LHCN-M2 (cell line): ENCODE measurements around the gene SERGEF. TPM values are rescaled to one million over a fixed set of nuclear protein-coding genes. Genes with fewer than 3 reads are reported as not detected.

ENCODE experiments used
- DNase-seq: peaks from one replicate; pipeline ENCODE4 v3.0.0-alpha.2; 2012; ENCODE audit warnings: low read depth
- total RNA-seq: library from RNA; depleted of rRNA; stranded (reverse); fragments of >200 nt; gene quantifications from 2 replicates; pipeline ENCODE4 v1.2.3, GENCODE V29; 2014

SERGEF gene
- total RNA-seq, 1 experiment from 2014 or later, result 11.4 TPM

DNA sequence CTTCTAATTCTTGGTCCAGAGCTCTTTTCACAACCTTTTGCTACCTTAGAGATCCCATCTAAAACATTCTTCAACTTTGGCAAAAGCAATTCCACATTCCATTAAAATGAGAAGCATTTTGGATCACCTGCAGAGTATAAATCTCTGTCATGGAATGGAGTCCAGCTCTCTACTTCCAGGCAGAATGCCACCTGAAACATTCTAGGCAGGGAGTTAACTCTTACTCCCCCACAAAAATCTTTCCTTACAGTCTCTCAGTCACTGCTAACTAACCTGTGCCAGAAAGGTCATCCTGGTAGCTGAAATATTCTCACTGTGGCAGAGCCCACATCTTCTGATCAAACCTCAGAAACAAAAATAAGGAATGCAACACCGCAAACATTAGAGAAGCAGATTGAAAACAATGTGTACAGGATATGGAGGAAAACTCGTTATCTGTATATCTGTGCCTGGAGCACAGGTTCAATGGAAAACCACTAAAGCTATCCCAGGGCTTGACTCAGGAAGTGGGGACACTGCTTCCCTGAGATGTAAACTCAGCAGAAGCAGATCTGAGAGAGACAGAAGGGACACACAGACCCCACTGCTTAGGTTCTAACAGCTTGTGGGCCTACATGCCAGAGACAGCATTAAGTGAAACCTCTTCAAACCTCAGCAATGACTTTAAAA lies 199.3 kb downstream of the SERGEF start:
- DNase-seq, result no peak

DNA sequence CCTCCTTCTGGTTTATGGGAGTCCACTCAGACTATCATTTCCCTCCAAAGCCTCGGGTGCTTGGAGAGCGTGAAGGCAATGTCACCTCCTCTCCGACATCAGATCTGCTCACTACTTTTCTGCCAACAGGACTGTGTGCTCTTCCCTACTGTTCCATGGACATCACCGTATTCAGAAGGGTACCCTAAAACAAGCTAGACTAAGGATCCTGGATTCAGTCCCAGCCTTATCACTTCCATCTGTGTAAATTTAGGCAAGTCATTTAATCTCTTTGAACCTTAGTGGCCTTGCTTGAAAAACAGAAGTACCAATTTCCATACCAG lies 200.0 kb downstream of the SERGEF start:
- no peak for DNase-seq

DNA sequence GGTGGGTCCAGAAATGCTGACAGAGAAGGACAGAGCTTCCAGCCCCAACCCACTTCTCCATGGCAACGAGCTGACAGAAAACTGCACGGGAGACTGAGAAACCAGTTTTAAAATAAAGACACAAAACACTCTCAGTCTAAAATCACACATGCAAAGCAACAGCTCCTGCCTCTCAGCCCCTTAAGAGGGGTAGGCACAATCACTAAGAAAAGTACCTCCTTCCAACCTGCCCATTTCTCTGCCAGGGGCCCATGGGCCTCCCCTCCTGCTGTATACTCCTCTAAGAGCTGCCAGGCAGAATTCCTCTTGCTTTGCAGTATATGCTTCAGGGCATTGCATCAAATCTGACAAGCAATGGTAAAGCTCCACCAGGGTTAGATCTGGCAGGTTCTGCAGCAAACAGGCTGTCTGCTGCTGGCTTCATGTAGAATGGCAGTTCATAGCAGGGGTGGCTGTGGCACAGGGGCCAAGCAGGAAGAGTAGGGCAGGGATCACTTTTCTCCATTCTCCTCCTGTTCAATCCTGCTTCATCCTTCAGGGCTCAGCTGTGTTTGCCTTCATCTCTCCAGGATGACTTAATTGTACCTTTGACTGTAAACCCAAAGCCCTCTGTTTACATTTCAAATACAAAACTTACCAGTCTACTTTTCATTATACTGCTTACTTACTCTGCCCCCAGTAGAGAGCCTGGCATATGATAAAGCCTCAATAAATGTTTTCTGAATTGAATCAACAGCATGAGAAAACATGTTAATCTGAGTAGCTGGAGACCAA lies 200.6 kb downstream of the SERGEF start:
- no peak for DNase-seq

DNA sequence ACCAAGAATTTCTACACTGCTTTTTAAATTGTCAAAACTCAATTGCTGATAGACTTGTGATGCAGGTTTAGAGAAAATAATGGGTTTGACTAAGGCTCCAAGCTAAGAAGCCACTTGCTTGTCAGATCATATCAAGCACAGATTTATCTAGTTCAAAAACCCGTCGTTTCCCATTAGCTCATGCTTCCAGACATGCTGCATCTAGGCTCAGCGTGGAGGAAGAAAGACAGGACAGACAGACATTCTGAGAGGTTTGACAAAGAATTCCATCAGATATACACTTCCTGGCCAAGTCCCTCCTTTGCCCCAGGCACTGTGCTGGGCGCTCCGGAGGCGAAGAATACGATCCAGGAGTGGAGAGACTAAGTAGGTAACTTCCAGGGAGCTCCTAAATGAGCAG lies 201.5 kb downstream of the SERGEF start:
- DNase-seq, result no peak

DNA sequence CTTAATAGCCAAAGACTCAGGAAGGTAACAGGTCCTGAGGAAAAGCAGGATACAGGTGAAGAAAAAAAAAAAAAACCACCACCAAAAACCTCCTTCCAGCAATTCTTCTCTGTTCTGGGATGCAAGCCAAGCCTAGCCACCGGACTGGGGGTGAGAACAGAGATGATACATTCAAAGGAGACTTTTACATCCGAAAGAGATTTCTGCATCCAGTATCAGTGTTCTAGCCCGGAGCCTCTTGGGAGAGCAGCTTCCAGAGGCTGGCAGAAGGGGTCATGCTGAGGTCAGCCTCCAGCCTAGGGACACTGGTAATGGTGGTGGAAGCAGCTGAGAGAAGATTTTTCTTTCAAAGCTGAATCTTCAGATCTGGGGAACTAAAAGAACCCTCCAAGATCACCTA lies 202.1 kb downstream of the SERGEF start:
- peak; percentile 85 for DNase-seq

DNA sequence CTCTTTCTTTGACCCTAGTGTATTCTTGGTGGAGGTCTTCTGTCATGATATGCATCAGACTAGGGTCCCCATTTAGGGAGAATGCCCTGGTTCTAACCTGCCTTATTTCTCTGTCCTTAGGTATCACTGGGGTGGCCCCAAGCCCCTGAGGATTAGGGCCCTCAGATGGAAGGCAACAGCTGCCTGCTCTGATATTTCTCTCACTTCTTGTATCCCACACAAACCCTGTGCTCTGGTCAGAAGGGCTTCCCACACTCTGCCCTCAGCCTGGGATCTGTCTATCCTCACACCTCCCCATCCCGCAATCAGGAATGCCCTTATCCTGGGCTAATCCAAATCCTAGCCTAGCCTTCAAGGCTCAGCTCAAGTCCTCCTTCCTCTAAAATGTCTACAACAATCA lies 202.8 kb downstream of the SERGEF start:
- DNase-seq, result peak; percentile 19

DNA sequence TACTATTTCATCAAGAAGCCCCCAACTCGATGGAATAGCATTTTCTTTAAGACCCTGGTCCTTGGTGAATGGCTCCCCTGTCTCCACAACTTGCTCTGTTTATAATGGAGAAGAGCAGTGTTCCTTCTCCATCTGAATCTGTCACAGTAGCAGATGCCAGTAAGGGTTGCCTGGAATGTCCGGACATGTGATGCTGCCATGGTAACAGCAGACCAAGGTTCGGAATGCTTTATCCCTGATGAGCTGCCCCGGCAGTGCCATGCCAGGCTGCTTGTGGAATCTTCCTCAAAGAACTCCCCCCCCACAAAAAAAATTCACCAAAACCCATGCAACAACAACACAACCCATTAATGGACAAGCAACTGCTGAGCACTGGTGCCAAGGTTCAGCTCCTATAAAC lies 205.8 kb downstream of the SERGEF start:
- DNase-seq, result peak; percentile 55

DNA sequence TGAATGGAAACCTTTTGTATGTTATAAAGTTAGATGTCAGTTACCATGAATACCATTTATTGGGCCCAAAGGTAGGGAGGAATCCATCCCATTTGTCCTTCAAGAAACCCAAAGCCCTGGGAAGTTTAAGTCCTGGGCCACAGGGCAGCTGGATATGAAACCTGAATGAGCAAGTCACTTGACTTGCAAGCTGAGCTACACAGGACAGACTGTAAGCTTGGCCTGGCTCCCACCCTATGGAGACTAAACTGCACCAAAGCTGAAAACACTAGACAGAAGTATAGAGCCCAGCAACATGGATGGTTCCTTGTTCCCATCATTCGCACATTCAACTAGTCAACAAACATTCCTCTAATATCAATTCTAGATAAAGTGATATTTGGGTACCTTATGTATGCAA lies 207.0 kb downstream of the SERGEF start:
- no peak for DNase-seq

DNA sequence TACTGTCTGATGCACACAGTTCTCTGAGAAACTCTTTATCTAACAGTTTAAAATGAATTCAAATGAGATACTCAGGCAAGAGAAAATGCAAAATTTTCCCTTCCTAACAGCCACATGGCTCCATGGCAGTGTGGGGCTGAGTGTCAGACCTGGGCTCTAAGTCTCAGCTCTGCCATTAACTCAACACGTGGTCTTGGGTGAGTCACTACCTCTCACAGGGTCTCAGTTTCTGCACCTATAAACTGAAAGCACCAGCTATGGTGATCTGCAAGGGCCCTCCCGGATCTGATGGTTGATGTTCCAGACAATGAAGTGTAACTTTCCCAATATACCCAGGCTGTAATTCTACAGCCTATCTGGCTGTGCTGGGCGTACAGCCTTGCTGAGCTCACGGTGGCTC lies 207.8 kb downstream of the SERGEF start:
- DNase-seq, result no peak

DNA sequence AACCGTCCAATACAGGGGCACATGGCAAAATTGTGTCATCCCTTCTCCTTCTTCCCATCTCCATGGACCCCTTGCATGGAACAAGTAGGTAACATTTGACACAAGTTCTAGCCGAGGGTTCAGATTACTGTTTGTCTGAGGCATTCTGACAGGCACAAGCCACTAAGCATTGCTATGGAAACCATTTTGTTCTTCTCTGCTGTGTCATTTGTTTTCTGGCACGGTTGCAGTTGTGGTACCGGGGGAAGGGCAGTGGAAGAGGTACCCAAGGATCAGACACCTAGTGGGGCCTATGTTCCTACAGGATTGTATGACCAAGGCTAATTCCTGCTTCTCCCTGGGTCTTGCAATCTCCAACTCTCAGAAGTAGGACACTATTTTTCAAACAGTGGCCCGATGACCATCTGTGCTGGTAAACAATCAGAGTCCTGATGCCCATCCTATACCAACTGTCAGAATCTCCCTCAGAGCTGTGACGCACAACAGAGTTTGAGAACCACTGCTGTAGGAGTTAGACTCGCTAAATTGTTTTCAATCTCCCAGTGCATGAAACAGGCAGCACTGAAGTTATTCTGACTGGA lies 209.0 kb downstream of the SERGEF start:
- DNase-seq, result peak; percentile 23

DNA sequence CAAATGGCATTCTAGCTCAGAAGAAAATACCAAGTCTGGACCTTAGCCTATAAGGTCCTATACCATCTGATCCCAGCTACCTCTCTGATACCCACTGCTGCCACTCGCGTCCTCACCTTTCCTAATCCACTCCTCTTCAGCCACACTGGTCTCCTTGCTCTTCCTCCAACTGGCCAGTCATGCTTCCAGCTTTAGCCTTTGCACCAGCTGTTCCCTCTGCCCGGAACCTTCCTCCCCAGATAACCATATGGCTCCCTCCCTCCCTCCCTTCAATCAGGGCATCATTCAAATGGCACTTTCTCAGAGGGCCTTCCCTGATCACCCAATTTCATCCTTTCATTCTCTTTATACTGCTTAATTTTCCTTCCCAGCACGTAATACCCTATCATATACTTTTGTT lies 210.4 kb downstream of the SERGEF start:
- DNase-seq, result no peak

DNA sequence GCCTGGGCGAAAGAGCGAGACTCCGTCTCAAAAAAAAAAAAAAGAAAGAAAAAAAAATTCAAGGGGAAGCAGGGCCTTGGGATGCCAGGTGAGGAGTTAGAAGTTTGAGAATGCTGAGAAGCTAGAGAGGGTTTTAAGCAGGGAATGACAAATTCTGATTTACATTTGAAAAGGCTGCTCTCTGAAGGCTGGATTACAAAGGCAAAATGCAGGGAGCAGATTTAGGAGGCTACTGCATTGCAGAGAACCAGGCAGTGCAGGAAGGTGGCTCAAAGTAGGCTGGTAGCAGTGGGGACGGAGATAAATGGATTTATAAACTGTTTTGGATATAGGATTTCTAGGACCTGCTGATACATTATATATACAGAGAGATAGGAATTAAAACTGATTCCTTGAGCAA lies 211.7 kb downstream of the SERGEF start:
- no peak for DNase-seq

DNA sequence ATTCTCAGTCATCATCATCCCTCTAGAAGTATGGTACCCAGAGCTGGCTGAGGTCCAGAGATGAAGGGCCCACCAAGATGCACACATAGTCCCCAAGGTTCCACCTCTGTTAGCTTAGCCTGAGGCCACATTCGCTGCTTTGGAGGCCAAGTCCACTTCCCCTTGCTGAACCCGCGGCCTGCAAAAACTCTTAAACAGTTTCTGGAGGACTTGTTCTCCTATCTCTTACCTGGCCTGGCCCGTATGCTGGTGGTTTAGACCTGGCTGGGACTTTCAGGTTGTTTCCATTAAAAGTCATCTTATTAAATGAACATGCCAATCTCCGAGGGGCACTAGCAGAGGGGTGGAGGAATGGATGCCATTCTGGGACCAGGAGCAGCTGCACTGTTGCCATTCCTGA lies 213.7 kb downstream of the SERGEF start:
- no peak for DNase-seq

DNA sequence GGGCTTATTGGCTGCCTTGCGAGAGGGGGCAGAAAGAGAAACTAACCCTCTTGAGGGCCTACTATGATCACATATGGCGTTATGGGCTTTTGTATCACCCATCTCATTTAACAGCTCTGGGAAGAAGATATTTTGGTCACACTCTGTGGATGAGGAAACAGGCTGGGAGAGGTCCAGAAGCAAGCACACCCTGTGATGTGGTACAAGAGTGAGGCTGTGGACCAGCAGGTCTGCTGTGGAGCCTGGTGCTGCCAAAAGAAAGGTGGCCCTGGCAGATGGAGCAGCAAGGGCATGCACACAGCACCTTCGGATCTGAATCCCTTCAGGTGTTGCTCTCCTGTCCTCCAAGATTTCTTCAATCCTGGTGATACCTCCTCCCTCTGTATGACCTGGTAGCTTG lies 214.1 kb downstream of the SERGEF start:
- no peak for DNase-seq

DNA sequence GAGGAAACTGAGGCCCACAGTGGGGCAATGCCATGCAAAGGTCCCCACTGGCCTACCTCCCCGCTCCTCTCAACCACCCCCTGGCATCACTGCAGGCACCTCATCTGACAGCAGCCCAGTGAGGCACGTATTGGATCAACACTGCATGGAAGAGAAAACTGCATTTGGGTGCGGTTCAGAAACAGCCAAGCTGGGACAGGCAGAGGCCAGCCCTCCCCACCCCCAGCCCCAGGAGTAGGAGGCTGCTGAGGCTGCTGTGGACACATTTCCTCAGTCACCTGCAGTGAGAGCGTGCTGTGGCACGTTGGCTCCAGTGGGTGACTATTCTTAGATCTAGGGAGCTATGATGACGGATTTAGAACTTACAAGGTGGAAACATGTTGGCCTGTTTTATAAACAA lies 214.6 kb downstream of the SERGEF start:
- no peak for DNase-seq

DNA sequence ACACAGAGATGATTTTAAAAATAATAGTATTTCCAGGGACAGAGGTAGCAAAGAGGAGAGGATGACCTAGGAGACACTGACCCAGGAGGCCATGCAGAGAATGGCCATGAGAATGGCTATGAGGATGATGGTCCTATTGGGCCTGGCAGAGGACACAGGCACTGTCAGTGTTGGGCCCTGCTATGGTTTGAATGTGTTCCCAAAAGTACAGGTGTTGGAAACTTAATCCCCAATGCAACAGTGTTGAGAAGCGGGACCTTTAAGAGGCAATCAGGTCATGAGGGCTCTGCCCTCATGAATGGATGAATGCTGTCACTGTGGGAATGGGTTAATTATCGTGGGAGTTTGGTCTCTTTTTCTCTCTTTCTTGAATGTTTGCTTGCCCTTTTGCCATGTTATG lies 216.7 kb downstream of the SERGEF start:
- no peak for DNase-seq

DNA sequence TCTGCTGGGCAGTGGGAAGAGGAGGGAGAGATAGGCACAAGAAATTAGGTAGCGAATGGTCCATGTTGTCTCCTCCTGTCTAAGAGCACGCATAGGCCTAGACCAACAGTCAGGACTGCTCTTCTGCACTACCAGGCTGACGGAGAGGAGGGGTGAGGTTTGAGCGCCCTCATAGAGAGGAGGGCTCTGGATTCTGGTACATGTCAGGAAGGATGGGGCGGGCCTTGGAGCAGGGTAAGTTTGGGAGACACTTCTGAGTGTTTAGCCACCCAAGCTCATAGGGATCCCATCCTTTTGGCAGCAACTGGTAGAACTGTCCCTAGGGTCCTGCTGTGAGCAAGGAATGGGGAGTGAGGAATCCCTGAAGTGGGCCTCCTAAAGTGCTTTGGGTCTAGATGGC lies 217.9 kb downstream of the SERGEF start:
- no peak for DNase-seq

DNA sequence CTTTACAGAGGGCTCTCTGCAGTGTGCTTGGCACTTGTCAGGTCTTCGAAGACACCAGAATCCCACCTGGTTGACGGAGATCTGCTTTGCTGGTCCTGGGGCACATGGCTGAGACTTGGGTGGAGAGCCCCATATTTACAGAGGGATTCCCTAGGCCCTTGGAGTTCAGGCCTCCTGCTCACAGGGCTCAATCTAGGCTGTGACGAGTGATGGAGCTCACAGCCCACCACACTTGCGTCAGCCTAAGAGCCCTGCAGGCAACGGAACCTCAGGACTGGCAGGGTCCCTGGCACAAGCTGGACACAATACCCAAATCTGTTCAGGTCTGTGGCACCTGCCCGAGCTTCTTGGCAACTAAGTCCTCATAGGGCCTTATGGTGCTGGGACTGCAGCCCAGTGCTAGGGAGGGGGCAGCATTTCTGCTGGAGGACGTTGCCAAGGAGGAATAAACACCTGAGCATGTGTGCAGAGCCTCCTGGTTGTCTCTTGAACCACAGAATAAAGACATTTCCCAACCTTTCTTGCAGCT lies 219.1 kb downstream of the SERGEF start:
- no peak for DNase-seq

DNA sequence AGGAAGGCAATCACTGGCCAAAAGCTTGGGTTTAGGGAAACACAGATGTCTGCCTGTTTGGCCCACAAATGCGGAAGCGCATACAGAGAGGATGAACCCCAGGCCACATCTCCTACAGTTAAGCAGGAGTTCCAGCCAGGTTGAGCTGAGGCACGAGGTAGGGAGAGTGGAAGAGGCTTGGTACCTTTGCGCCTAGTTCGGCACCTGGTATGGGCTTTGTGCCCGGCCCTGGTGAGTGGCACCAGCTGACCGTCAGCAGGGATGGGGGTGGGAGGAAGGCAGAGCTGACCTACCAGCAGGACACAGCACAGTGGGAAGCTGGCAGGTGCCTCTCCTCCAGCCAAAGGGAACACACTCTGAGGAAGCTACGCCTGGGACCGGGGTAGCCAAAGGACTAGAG lies 220.7 kb downstream of the SERGEF start:
- no peak for DNase-seq

DNA sequence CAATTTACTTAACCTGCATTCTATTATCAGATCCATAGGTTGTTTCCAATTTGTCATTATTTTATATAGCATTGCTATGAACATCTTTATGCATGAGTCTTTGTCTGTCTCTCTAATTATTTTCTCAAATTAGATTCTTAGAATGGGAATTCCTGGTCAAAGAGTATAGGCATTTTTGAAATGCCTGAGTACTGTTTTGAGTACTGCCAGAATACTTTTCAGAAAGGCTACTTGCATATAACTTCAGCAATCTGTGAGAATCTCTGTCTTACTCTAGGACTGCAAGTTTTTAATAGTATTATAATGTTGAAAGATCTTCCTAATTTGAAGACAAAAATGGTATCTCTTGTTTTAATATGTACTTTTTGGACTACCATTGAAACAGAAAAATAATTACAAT lies 221.7 kb downstream of the SERGEF start:
- DNase-seq, result no peak

DNA sequence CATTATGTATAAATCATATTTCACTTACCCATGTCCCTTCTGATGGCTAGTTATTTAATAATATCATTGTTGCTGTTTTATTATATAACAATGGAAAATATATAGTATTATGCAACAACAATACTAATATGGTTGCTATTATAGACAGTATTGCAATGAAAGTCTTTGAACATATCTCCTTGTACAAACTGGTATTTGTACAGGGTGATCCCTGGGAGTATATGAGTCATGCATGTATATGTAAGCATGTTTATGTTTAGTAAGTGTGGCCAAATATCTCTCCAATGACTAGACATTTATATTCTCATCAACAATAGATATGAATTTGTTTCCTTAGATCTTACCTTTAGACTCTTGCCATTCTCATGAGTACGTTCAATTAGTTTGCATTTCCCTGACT lies 222.4 kb downstream of the SERGEF start:
- peak; percentile 36 for DNase-seq

DNA sequence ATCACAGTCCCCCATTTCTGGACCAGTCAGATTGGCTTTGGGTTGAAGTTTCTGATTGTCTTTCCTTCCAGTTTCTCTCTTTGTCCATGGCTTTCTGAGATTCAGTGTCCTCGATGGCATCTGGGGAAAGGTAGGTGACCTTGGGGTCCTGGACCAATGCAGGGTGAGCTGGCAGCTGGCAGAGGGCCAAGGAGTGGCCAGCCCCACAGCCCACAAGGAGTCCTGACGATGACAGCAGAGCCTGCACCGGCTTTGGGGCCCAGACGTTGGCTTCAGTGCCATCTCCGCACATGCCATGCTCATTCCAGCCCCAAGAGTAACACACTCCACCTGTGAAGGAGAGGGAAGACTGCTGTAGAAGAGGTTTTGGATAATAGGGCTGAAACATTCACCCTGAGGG lies 224.8 kb downstream of the SERGEF start:
- no peak for DNase-seq
